Astrocyte (in vitro differentiated cells and primary cell): ENCODE data around the gene DOCK3. TPM values are rescaled to one million over a fixed set of nuclear protein-coding genes. Genes with fewer than 3 reads are reported as not detected.

Experiments used
- DNase-seq: peaks from one replicate; pipeline ENCODE4 v3.0.0-alpha.2; 2010; ENCODE audit warnings: low read depth
- FAIRE-seq: peaks from 2 replicates; lab custom pipeline; 2011; peaks lifted over from hg19 to GRCh38; lab: Jason Lieb, UNC
- H2AFZ ChIP-seq: 2 replicates; pipeline ENCODE4 v1.6.0; 2012; ENCODE audit warnings: low read depth, low read length, inconsistent platforms
- H3K27ac ChIP-seq: 2 replicates; pipeline ENCODE4 v1.5.1; 2011; ENCODE audit warnings: low read depth, low read length, inconsistent platforms
- H3K27me3 ChIP-seq: 2 replicates; pipeline ENCODE4 v1.6.0; 2011; ENCODE audit warnings: low read length, inconsistent platforms; ENCODE audit not compliant: insufficient read depth
- H3K36me3 ChIP-seq: 2 replicates; pipeline ENCODE4 v1.5.1; 2011; ENCODE audit warnings: low read length, inconsistent platforms; ENCODE audit not compliant: insufficient read depth
- H3K4me1 ChIP-seq: 2 replicates; pipeline ENCODE4 v1.5.1; 2011; ENCODE audit warnings: low read length, inconsistent platforms; ENCODE audit not compliant: insufficient read depth
- H3K4me2 ChIP-seq: 2 replicates; pipeline ENCODE4 v1.6.0; 2012; ENCODE audit warnings: low read length, inconsistent platforms
- H3K4me3 ChIP-seq: 2 replicates; pipeline ENCODE4 v1.5.1; 2011; ENCODE audit warnings: low read depth, mild to moderate bottlenecking, low read length, inconsistent platforms; ENCODE audit not compliant: insufficient read depth
- H3K79me2 ChIP-seq: 2 replicates; pipeline ENCODE4 v1.6.0; 2012; ENCODE audit warnings: mild to moderate bottlenecking, low read length, inconsistent platforms; ENCODE audit not compliant: insufficient read depth
- H3K9ac ChIP-seq: 2 replicates; pipeline ENCODE4 v1.6.0; 2012; ENCODE audit warnings: mild to moderate bottlenecking, low read length, inconsistent platforms
- H3K9me3 ChIP-seq: 2 replicates; pipeline ENCODE4 v1.5.1; 2012; ENCODE audit warnings: low read depth, mild to moderate bottlenecking, low read length, inconsistent platforms; ENCODE audit not compliant: insufficient read depth
- H4K20me1 ChIP-seq: 2 replicates; pipeline ENCODE4 v1.6.0; 2012; ENCODE audit warnings: low read length, inconsistent platforms; ENCODE audit not compliant: insufficient read depth
- H3K27ac Mint-ChIP-seq: one replicate; pipeline ENCODE4 v1.8.0; 2021; ENCODE audit warnings: mild to moderate bottlenecking, mixed read lengths; ENCODE audit not compliant: unreplicated experiment
- H3K27me3 Mint-ChIP-seq: one replicate; pipeline ENCODE4 v1.8.0; 2021; ENCODE audit warnings: low read depth, mixed read lengths; ENCODE audit not compliant: unreplicated experiment
- H3K36me3 Mint-ChIP-seq: one replicate; pipeline ENCODE4 v1.8.0; 2021; ENCODE audit warnings: low read depth, mixed read lengths; ENCODE audit not compliant: unreplicated experiment
- H3K4me1 Mint-ChIP-seq: one replicate; pipeline ENCODE4 v1.8.0; 2021; ENCODE audit warnings: low read depth, mixed read lengths; ENCODE audit not compliant: unreplicated experiment
- H3K4me3 Mint-ChIP-seq: one replicate; pipeline ENCODE4 v1.8.0; 2021; ENCODE audit warnings: mild to moderate bottlenecking, moderate library complexity, mixed read lengths; ENCODE audit not compliant: unreplicated experiment
- H3K9me3 Mint-ChIP-seq: one replicate; pipeline ENCODE4 v1.8.0; 2021; ENCODE audit warnings: mild to moderate bottlenecking, mixed read lengths; ENCODE audit not compliant: unreplicated experiment
- EZH2 ChIP-seq: IDR thresholded peaks from 2 replicates; pipeline ENCODE4 v1.6.1; 2012; ENCODE audit warnings: mild to moderate bottlenecking, low read length, inconsistent platforms; ENCODE audit not compliant: insufficient read depth
- total RNA-seq: library from RNA; stranded (reverse); gene quantifications from 2 replicates; pipeline ENCODE4 v1.2.1, GENCODE V29; 2021
- TF ChIP-seq, protein P1 (sequence below): IDR thresholded peaks from 2 replicates; pipeline ENCODE4 v1.5.1; 2011; ENCODE audit warnings: low read depth, mild to moderate bottlenecking, inconsistent platforms, low read length, moderate library complexity; ENCODE audit not compliant: insufficient read depth

DOCK3 gene
- total RNA-seq, 1 donor from 2014 or later: 3.3 TPM

- Mint-ChIP-seq H3K27me3 (no peaks in the 10 kb centered on the region), H3K9me3 (no peaks in the 10 kb centered on the region), H3K36me3 (no peaks in the 10 kb centered on the region), H3K4me3 (no peak overlapping the region), H3K4me1 (peaks cover 16% of the 10 kb centered on the region), H3K27ac (no peak overlapping the region)
- H3K4me3 ChIP-seq: no peak overlapping the region
- FAIRE-seq: no peak
- H2AFZ ChIP-seq: no peak overlapping the region
- DNase-seq: no peak
- H3K4me2 ChIP-seq: no peak overlapping the region
- no peaks in the 10 kb centered on the region for H3K9me3 ChIP-seq
- no peak overlapping the region for H3K27ac ChIP-seq
- TF ChIP-seq, protein P1, sequence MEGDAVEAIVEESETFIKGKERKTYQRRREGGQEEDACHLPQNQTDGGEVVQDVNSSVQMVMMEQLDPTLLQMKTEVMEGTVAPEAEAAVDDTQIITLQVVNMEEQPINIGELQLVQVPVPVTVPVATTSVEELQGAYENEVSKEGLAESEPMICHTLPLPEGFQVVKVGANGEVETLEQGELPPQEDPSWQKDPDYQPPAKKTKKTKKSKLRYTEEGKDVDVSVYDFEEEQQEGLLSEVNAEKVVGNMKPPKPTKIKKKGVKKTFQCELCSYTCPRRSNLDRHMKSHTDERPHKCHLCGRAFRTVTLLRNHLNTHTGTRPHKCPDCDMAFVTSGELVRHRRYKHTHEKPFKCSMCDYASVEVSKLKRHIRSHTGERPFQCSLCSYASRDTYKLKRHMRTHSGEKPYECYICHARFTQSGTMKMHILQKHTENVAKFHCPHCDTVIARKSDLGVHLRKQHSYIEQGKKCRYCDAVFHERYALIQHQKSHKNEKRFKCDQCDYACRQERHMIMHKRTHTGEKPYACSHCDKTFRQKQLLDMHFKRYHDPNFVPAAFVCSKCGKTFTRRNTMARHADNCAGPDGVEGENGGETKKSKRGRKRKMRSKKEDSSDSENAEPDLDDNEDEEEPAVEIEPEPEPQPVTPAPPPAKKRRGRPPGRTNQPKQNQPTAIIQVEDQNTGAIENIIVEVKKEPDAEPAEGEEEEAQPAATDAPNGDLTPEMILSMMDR: no peak
- no peak for TF ChIP-seq EZH2
- peaks cover 4% of the 10 kb centered on the region for H3K79me2 ChIP-seq
- H3K27me3 ChIP-seq: no peaks in the 10 kb centered on the region
- no peak overlapping the region for H3K9ac ChIP-seq
- H4K20me1 ChIP-seq: peaks cover 16% of the 10 kb centered on the region
- H3K36me3 ChIP-seq: no peaks in the 10 kb centered on the region
- peaks cover 17% of the 10 kb centered on the region for H3K4me1 ChIP-seq
Measured at GRCh38 chr3:50633230-50633790, 41.4 kb upstream of the DOCK3 start.

DNA sequence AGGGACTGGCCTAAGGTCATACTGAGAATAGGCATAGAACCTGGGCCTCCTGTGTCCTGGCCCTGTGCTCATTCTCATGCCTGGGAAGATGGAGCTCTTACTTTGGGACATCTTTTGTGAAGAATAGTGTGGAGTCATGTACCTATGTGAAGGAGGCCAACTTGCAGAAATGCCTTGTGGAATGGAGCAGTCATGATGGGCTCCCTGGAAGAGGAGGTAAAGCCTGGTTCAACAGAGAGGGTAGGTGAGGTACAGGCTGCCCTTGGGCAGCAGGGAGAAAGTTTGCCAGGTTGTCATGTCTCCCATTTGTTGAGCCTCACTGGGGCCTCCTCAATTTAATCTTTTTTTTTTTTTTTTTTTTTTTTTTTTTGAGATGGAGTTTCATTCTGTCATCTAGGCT, 39.7 kb upstream of the DOCK3 start:
- Histone ChIP-seq H3K4me2 (no peak overlapping the region), H3K9ac (no peak overlapping the region), H2AFZ (no peak overlapping the region), H3K9me3 (no peaks in the 10 kb centered on the region), H3K27me3 (no peaks in the 10 kb centered on the region), H3K4me3 (no peak overlapping the region), H3K4me1 (peaks cover 29% of the 10 kb centered on the region), H3K27ac (no peak overlapping the region), H4K20me1 (peaks cover 23% of the 10 kb centered on the region), H3K79me2 (no peaks in the 10 kb centered on the region), H3K36me3 (no peaks in the 10 kb centered on the region)
- no peak for FAIRE-seq
- Mint-ChIP-seq H3K27ac (no peak overlapping the region), H3K4me3 (no peak overlapping the region), H3K27me3 (no peaks in the 10 kb centered on the region), H3K4me1 (peaks cover 29% of the 10 kb centered on the region), H3K9me3 (no peaks in the 10 kb centered on the region), H3K36me3 (no peaks in the 10 kb centered on the region)
- DNase-seq: no peak
- TF ChIP-seq, protein P1: no peak
- no peak for TF ChIP-seq EZH2

DNA sequence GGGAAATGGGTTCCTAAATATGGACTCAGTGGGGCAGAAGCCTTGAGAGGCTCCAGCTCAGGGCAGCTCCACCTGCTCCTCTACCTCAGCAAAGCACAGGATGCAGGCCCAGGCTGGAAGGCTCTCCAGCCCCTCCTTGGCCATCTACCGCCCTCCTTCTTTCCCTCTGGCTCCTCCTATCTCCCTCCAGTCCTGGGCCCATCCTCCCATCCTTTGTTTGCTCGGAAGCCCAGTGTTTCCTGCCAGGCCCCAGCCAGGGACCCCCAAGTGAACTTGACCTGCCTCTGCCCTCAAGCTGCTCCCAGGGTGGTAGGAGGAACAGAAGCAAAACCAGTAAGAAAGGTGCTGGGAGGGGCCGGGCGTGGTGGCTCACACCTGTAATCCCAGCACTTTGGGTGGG, 37.7 kb upstream of the DOCK3 start:
- H3K4me1 Mint-ChIP-seq: peaks cover 27% of the 10 kb centered on the region
- H3K27ac ChIP-seq: no peak overlapping the region
- no peaks in the 10 kb centered on the region for H3K9me3 Mint-ChIP-seq
- TF ChIP-seq EZH2: no peak
- TF ChIP-seq, protein P1: no peak
- no peaks in the 10 kb centered on the region for H3K27me3 ChIP-seq
- no peak overlapping the region for H3K27ac Mint-ChIP-seq
- H3K9me3 ChIP-seq: no peaks in the 10 kb centered on the region
- H3K9ac ChIP-seq: no peak overlapping the region
- peaks cover 18% of the 10 kb centered on the region for H4K20me1 ChIP-seq
- peaks cover 16% of the 10 kb centered on the region for H3K4me1 ChIP-seq
- H3K4me3 ChIP-seq: no peak overlapping the region
- H3K79me2 ChIP-seq: no peaks in the 10 kb centered on the region
- peaks cover 2% of the 10 kb centered on the region for H3K27me3 Mint-ChIP-seq
- H3K4me3 Mint-ChIP-seq: no peak overlapping the region
- no peak overlapping the region for H2AFZ ChIP-seq
- H3K36me3 ChIP-seq: no peaks in the 10 kb centered on the region
- H3K36me3 Mint-ChIP-seq: peaks cover 9% of the 10 kb centered on the region
- DNase-seq: no peak
- no peak for FAIRE-seq
- no peak overlapping the region for H3K4me2 ChIP-seq
